HG03457 (cell line): ENCODE data around the gene JAK3.

Experiments used
- ATAC-seq: cut with Tn5 transposase; IDR thresholded peaks from one replicate; pipeline ENCODE4 v1.9.1; 2021; ENCODE audit warnings: moderate number of reproducible peaks; ENCODE audit not compliant: unreplicated experiment

The JAK3 gene

DNA sequence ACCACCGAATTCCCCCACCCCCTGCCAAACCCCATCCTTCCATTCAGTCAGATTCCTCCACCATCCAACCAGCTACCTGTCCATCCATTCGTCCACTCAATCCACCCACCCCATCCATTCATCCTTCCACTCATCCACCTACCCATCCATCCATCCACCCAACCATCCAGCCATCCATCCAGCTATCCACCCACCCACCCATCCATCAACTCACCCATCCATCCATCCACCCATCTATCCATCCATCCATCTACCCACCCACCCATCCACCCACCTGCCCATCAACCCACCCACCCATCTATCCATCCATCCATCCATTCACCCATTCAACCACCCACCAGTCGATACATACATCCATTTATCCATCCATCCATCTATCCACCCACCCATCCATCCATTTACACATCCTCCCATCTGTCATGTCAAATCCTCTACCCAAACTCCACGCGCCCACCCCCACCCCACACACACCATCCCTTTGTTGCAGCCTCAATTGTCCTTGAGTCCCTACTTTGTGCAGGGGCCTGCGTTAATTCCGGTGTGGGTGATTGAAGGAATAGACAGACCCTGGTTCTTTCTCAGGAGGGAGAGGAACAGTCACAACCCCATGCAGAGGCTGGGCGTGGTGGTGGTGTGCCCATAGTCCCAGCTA, 18.7 kb upstream of the JAK3 start:
- no peak for ATAC-seq

DNA sequence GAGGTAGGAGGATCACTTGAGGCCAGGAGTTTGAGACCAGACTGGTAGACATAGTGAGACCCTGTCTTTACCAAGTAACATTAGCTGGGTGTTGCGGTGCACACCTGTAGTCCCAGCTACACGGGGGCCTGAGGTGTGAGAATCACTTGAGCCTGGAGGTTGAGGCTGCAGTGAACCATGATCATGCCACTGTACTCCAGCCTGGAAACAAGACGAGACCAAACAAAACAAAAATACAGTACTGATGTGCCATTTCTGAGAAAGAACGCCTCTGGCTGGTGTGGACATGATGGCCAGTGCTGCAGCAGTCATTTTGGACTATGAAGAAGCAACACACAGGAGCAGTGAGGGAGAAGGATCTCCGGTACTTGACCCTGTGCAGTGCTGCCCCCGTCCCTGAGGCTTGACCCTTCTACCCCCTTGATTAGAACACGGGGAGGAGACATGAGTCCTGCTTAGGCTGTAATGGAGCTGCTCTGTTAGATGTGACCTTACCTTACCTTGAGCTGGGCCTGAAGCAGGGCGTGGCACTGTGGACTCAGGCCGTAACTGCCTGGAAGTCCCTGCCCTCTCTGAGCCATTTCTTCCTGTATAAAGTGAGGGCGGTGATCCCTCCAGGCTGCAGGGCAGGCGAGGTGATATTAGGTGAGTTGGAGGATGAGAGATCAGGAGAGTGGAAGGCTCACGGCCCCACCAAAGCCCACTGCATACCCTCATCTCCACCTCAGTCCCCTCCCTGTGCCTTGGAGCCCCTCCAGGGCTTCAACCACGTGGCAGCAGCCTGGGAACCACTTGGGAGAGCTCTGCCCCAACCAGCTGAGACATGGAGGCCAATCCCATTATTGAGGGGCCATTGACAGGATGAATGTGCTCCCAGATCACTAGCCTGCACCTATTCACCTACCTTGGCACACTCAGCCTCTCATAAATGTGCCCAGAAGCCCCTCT, 17.9 kb upstream of the JAK3 start:
- no peak for ATAC-seq

DNA sequence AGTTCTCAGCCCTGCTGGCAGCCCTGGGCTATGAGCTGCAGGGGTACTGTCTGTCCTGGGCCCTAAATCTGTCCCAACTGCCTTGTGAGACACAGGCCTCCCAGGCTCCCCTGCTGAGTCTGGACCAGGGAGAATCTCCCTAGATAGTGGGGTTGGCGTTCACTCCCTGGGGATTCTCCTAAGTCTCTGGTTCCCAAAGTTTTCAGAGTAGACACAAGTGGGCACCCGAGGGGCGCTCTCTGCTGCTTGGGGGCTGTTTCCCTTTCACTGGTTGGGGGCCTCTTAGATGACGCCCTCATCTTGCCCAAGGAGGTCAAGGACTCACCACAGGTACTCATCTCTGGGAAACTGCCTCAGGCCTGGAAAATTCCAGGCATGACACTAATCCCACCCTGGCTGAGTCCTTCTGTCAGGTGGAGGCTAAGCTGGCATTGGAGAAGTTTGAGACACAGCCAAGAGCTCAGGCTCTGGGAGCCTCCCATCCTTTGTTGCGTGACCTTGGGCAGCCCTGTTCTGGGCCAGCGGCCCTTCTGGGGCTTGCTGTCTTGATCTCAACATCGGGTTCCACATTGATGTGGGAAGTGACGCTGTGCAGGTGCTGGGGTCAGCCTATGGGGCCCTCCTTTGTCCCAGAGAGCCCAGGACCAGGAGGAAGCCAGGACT, 15.9 kb upstream of the JAK3 start:
- ATAC-seq, result no peak

DNA sequence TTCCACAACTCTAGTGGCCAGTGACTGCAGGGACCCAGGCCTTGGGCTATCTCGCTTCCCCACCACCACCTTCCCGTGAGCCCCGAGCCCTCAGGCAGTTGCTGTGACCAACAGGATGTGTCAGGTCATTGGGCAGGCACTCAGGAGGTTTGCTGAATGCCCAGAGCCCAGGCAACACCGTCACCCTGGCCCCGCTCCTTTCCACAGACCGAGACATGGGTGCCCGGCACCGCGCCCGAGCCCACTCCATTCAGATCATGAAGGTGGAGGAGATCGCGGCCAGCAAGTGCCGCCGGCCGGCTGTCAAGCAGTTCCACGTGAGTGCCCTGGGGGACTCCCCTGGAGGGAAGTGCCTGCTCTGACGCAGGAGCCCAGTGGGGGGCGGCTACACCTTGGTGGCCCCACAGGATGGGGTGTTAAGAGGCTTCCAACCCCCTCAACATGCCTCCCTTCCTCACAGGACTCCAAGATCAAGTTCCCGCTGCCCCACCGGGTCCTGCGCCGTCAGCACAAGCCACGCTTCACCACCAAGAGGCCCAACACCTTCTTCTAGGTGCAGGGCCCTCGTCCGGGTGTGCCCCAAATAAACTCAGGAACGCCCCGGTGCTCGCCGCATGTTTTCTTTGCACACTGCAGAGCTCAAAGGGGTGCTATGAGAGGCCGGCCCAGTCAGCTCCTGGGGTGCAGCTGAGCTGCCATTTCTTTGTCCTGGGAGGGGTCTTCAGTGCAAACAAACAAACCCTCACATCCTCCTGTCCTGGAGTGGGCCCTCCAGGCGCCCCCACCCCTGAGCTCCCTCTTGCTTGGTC, 15.1 kb upstream of the JAK3 start:
- ATAC-seq, result no peak

DNA sequence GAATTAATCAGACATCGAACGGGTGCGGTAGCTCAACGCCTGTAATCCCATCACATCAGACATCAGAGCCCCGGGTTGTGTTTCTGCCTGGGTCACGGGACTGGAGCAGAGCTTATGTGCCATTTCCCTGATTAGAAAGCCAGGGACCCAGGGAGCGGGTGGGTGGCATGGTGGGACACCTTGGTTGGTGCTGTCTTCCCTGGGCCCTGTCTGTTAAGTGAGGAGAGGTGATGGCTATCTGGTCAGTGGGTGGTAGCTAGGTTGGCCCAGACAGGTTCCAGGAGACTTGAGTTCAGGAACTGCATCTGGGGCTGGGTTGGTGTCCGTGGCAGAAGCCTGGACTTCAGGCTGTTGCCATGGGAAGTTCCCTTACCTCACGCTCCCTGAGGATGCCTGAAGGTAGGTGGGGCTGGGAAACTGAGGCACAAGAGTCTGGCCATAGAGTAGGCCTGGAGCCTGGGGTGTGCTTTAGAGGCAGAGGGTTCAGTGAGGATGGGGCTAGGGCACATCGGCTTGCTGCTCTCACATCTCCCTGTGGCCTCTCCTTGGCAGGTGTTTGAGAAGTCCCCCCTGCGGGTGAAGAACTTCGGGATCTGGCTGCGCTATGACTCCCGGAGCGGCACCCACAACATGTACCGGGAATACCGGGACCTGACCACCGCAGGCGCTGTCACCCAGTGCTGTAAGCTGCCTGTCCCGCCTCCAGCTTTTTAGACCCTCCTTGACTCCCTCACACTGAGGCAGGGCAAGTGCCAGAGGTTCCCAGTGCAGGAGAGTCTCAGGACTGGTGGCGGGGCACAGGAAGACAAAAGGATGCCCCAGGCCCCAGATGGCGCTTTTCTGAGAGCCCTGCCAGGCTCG, 14.0 kb upstream of the JAK3 start:
- no peak for ATAC-seq

DNA sequence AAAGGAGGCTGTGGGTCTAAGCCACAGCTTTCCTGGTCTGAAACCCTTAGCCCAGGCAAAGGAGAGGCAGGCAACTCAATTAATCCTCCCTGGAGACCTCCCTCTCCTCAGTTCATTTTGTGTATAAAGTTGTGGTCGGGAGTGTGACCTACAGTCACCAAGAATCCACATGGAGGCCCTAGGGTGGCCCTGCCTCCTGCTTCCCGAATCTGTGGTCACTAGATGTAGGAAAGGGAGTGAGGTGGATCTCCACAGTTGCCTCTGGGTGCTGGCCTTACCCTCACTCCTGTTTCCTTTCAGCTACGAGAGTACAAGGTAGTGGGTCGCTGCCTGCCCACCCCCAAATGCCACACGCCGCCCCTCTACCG, 13.2 kb upstream of the JAK3 start:
- ATAC-seq, result no peak

DNA sequence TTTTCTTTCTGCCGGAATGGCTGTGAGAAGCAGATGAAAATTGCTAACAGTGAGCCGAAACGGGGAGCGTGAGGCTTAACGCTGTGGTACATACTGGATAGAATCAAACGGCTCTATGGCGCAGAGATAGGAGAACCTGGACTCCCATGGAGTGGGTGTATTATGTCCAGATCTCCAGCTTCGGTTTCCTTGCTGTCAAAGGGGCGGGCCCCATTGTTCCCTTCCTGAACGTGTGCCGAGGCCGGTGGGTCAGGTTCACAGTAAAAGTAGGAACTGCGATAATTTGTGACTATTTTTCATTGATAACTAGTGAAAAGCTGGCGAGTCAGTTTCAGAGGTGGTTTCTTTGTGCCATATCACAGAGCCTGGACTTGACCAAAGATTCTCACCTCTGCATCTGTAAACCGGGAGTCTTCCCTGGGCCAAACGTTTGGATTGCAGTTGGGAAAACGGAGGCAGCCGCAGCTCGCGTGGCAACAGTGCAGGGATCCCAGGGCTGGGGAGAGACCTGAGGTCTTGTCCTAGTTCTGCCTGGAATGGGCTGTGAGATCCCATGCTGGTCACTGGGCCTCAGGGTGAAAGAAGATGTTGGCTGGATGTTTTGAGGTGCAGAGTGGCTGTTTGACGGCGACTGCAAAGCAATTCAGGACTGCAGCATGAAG, 12.7 kb upstream of the JAK3 start:
- ATAC-seq, result no peak

DNA sequence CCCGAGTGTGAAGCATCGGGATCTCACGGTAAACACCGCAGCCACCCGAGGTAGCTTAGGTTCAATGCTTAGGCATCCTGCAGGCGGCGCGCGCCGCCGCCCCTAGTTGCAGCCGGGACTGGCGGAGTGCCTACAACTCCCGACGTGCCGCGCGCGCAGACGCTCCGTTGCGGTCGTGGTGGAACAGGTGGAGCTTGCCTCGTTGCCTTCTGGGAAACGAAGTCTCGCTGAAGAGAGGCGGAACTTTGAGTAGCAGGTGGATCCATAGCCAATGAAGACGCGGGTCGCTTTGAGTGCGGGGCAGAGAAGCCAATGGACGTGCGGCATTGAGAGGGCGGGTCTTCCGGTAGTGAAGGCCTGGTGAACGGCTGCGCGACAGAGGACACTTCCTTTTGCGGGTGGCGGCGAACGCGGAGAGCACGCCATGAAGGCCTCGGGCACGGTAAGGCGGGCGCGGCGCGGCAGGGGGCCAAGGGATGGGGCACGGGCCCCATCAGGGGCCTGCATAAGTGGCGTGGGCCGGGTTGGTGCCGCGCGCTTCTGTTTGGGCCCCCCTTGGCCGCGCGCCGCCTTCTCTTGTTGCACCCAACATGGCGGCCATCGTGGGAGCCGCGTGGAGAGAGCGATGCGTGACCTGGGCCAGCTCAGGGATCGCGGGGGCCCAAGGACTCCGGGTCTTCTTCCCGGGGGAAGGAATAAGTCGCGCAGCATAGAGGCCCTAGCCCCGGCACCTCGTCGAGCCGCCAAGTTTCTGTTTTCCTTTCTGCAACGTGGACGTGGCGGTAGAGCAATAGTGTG, 11.9 kb upstream of the JAK3 start, which contains the start of gene RPL18A:
Gene RPL18A (plus strand): TSS at position 378 of the 798 bp plus-strand sequence. CDS start 47 bp downstream, at position 425.
- peak; percentile 84 for ATAC-seq

DNA sequence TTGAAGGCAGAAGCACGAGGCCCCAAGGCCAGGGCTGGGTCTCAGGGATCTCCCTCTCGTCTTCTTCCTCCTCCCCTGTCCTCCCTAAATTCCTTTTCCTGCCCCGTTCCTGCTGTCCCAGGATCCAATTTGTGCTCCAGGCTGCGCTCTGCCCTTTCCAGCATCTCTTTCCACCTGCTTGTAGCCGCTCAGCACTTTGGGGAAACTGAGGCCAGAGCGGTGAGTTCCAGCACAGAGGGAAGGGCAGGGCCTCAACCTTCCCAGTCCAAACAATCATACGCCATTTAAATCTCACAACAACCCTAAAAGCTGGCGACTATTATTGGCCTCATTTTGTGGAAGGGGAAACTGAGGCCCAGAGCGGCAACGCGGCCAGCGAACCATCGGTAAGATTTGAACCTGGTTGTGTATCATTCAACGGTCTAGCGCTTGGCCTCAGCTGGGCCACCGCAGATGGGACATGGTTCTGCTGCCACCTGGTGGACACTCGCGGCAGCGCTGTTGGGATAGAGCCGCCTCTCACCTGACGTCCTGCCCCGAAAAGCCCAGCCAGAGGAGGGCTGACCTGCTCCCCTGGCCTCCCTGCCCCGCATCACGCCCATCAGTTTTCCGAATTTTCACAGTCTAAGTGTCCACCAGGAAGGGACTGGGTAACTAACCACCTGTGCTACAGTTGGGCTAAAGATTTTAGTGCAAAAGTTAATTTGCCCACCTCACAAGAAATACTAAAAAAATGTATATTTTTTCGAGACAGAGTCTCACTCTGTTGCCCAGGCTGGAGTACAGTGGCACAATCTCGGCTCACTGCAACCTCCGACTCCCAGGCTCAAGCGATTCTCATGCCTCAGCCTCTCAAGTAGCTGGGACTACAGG, 7.7 kb upstream of the JAK3 start:
- ATAC-seq, result no peak

DNA sequence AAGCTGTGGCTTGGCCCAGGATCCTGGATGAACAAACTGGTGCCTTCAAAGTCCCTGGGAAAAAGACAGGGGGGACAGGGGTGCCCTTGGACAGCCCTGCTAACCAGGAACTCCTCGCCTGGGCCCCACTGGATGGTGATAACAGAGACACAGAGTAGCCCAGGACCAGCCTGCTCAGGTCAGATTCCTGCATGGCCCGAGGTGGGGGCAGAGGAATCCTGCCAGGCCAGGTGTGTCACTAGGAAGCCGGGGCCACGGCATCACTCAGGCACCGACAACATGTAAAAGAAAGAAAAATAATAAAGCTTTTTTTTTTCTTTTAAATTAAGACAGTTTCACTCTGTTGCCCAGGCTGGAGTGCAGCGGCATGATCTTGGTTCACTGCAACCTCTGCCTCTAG, 6.3 kb upstream of the JAK3 start:
- no peak for ATAC-seq

DNA sequence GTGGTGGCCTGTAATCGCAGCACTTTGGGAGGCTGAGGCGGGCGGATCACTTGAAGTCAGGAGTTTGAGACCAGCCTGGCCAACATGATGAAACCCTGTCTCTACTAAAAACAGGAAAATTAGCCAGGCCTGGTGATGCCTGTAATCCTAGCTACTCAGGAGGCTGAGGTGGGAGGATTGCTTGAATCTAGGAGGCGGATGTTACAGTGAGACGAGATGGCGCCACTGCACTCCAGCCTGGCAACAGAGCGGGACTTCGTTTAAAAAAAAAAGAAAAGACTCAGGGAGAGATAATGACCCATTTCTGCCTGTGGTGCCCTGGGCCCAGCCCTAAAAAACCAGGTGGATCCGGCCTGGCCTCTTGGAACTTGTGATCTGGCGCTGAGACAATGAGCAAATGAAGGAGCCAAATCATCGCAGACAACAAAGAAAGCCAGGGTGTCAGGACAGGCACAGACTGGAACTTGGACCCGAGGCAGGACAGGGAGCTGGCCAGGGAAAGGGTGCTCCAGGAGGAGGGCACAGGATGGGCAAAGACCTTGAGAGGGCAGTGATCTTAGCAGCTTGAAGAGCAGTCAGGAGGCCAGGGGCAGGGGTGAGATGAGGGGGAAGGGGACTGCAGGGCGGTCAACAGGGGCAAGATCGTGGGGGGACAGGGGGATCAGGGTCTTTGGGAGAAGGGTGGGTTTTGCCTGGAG, 962 bp upstream of the JAK3 start:
- ATAC-seq, result no peak

DNA sequence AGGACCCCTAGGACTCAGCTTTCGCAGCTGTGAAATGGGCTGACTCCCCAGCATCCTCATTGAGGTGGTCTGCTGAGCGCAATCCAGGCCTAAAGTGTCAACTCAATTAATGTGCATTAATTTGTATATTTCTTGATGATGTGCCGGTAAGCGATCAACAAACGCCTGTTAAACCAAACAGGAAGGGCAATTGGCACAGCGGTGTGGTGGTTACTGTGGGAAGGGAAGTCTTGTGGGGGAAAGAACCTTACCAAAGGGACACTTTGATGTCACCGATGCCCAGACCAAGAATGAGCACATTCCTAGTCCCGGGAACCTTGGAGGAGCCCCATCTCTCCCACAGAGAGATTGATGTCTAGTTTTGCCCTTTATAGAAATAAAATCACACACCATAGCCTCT, 1.6 kb downstream of the JAK3 start:
- no peak for ATAC-seq

DNA sequence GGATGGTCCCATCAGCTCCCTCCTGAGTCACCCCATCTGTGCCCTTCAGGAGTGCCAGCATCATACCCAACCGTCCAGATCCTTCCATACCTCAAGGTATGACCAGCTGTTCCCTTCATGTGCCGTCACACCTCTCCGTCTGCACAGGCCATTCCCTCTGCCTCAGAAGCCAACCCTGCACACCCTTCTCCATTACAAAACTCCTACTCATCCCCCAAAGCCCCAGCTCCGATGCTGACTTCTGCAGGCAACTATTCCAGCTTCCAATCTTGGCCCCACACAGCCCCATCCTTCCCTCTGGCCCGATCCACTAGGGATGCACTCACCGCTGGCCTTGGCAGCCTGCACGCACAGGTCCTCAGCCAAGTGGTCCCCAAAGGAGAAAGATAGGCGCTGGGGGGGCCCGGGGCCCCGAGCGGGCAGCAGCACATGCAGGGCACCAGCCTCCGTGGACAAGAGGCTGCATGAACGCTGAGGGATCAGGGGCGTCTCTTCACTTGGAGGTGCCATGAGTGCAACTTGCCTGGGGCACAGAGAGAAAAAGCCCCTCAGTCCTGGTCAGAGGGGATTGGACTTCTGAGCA, 3.8 kb downstream of the JAK3 start:
- ATAC-seq, result no peak

DNA sequence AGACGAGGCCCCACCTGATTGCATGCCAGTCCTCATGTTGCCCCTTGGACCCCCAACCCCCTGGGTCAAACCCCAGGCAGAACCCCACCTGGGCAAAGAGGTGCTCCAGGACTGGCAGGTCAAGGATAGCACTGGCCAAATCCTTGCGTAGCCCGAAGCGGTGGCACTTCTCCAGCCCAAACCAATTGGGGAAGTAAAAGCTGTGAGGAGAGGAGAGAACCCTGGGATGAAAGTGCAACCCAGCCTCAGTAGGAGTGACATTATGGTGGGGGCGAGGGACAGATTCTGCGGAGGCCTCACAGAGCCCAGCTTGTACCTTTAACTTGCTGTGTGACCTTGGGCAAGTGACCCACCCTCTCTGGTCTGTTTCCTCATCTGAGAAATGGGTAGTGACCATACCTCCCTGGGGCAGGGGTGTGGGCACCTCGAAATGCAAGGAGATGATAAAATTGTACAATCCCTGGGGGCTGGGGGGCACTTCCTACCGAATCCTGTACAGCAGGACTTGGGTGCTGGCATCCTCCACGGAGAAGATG, 4.4 kb downstream of the JAK3 start:
- ATAC-seq, result no peak

DNA sequence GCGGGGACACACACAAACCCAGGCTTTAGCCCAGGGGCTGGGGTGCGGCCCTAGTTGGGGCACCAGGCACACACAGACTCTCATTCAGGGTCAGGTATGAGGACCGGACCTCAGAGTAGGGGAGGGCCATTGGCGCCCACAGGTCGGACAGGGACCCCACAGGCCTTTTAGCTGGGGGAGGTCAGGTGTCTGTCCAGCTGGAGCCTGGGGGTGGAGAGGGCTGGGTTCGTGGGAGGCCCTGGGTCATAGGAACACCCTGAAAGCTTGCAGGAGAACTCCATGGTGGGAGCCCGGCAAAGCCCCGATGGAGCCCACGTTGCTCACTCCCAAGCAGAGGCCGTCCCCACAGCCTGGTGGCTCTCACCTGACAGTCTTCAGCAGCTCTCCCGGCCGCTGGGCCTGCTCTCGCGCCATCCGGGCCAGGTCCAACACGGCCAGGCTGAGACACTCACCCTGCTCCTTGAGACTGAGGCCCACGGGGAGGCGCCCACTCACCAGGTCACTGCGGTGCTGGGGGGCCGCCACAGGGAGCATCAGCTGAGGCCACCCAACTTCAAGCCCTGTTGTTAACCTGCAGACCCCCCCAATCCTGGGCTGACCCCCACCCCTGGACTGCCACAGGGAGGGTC, 5.0 kb downstream of the JAK3 start:
- ATAC-seq, result no peak
